ENCODE measurements around the gene ZW10.

Gene ZW10

GRCh38 chr11:113697756-113698407, 75.6 kb downstream of the ZW10 start:
- no peak for DNase-seq (ENCODE audit: low spot score)

GRCh38 chr11:113697111-113697510, 76.4 kb downstream of the ZW10 start:
- no peak for DNase-seq (ENCODE audit: low spot score)

GRCh38 chr11:113695207-113695606, 78.3 kb downstream of the ZW10 start:
- no peak for DNase-seq (ENCODE audit: low spot score)

- no peak for DNase-seq (ENCODE audit: low spot score)
Observed at GRCh38 chr11:113694390-113694789, 79.1 kb downstream of the ZW10 start.

GRCh38 chr11:113693030-113693429, 80.5 kb downstream of the ZW10 start:
- no peak for DNase-seq (ENCODE audit: low spot score)

- DNase-seq (ENCODE audit: low spot score), result peak; percentile 55
Observed at GRCh38 chr11:113690619-113691569, 82.6 kb downstream of the ZW10 start.

GRCh38 chr11:113689768-113690618, 83.5 kb downstream of the ZW10 start:
- DNase-seq (ENCODE audit: low spot score), result no peak

- DNase-seq (ENCODE audit: low spot score), result no peak
Observed at GRCh38 chr11:113685654-113686359, 87.7 kb downstream of the ZW10 start.

GRCh38 chr11:113684496-113684895, 89.0 kb downstream of the ZW10 start:
- DNase-seq (ENCODE audit: low spot score), result no peak

GRCh38 chr11:113683481-113684046, 89.9 kb downstream of the ZW10 start:
- DNase-seq (ENCODE audit: low spot score), result no peak
